ENCODE data around the gene ALPK3. TPM values are rescaled to one million over a fixed set of nuclear protein-coding genes. Genes with fewer than 3 reads are reported as not detected.

ALPK3 gene
- total and polyA plus RNA-seq, 2 donors from 2014 or later: 3.1 to 20.2 TPM

DNA sequence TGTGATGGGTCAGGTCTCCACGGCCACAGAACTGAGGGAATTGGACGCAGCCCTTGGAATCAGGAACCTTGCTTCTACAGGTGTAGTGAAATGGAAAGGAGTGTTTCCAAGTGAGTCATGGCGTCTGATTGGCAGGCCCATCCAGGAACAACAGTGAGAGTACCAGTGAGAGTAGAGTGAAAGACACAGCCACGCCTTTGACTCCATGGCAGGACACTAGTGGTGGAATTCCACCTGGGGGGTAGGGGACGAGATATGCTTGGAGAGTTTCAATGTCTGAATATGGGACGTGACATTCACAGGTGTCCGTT lies 64.3 kb downstream of the ALPK3 start:
- Histone ChIP-seq H3K9ac (ENCODE audit: low read length in 3 of 3) (no peak overlapping the region), H3K4me3 (ENCODE audit: low read length in 3 of 3) (no peak overlapping the region), H3K27ac (ENCODE audit: low read depth in 2 of 2, low read length in 2 of 2) (no peak overlapping the region), H3K36me3 (ENCODE audit: control insufficient read depth in 2 of 3, insufficient read depth in 3 of 3, low read length in 3 of 3) (no peaks in the 10 kb centered on the region), H3K27me3 (ENCODE audit: control insufficient read depth, insufficient read depth, low read length) (no peaks in the 10 kb centered on the region), H3K9me3 (ENCODE audit: control insufficient read depth in 2 of 3, insufficient read depth in 1 of 3, low read length in 3 of 3) (no peaks in the 10 kb centered on the region), H3K4me1 (ENCODE audit: control insufficient read depth in 2 of 3, insufficient read depth in 2 of 3, low read depth in 1 of 3, low read length in 3 of 3) (peaks cover 0 to 4% (median 2%) of the 10 kb centered on the region in 3 donors)
- no peak for DNase-seq
- FAIRE-seq: no peak
- TF ChIP-seq, protein P1, sequence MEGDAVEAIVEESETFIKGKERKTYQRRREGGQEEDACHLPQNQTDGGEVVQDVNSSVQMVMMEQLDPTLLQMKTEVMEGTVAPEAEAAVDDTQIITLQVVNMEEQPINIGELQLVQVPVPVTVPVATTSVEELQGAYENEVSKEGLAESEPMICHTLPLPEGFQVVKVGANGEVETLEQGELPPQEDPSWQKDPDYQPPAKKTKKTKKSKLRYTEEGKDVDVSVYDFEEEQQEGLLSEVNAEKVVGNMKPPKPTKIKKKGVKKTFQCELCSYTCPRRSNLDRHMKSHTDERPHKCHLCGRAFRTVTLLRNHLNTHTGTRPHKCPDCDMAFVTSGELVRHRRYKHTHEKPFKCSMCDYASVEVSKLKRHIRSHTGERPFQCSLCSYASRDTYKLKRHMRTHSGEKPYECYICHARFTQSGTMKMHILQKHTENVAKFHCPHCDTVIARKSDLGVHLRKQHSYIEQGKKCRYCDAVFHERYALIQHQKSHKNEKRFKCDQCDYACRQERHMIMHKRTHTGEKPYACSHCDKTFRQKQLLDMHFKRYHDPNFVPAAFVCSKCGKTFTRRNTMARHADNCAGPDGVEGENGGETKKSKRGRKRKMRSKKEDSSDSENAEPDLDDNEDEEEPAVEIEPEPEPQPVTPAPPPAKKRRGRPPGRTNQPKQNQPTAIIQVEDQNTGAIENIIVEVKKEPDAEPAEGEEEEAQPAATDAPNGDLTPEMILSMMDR (IDR thresholded peaks at IDR 0.05; ENCODE audit: borderline replicate concordance, extremely low read depth, insufficient read depth): no peak
- intact Hi-C loops (cut with DNase I): no loop called here

DNA sequence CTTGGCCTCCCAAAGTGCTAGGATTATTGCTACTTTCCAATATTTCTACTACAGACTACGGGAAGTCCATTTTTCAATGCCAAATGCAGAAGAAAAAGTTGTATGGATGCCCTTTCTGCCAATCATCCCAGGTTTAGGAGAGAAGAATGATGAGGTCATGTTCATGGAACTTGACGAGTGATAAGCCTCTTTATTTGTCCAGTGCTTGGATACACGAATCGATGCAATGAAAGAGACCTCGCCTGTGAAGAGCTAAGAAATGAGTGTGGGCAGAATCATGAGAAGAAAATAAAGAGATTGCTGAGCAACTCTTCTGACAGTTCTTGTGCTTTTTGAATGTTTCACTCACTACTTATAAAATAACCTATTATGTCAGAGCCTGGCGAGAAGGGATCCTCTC lies 66.3 kb downstream of the ALPK3 start:
- TF ChIP-seq, protein P1 (IDR thresholded peaks at IDR 0.05; ENCODE audit: borderline replicate concordance, extremely low read depth, insufficient read depth): no peak
- Histone ChIP-seq H3K27ac (ENCODE audit: low read depth in 2 of 2, low read length in 2 of 2) (peak overlapping the region; percentile 87 to 91), H3K9ac (ENCODE audit: low read length in 3 of 3) (no peak overlapping the region), H3K4me1 (ENCODE audit: control insufficient read depth in 2 of 3, insufficient read depth in 2 of 3, low read depth in 1 of 3, low read length in 3 of 3) (peaks cover 0 to 11% (median 0%) of the 10 kb centered on the region in 3 donors), H3K9me3 (ENCODE audit: control insufficient read depth in 2 of 3, insufficient read depth in 1 of 3, low read length in 3 of 3) (no peaks in the 10 kb centered on the region), H3K27me3 (ENCODE audit: control insufficient read depth, insufficient read depth, low read length) (no peaks in the 10 kb centered on the region), H3K4me3 (ENCODE audit: low read length in 3 of 3) (no peak overlapping the region), H3K36me3 (ENCODE audit: control insufficient read depth in 2 of 3, insufficient read depth in 3 of 3, low read length in 3 of 3) (no peaks in the 10 kb centered on the region)
- FAIRE-seq (no peak), DNase-seq (no peak)
- intact Hi-C loops (cut with DNase I): no loop called here

DNA sequence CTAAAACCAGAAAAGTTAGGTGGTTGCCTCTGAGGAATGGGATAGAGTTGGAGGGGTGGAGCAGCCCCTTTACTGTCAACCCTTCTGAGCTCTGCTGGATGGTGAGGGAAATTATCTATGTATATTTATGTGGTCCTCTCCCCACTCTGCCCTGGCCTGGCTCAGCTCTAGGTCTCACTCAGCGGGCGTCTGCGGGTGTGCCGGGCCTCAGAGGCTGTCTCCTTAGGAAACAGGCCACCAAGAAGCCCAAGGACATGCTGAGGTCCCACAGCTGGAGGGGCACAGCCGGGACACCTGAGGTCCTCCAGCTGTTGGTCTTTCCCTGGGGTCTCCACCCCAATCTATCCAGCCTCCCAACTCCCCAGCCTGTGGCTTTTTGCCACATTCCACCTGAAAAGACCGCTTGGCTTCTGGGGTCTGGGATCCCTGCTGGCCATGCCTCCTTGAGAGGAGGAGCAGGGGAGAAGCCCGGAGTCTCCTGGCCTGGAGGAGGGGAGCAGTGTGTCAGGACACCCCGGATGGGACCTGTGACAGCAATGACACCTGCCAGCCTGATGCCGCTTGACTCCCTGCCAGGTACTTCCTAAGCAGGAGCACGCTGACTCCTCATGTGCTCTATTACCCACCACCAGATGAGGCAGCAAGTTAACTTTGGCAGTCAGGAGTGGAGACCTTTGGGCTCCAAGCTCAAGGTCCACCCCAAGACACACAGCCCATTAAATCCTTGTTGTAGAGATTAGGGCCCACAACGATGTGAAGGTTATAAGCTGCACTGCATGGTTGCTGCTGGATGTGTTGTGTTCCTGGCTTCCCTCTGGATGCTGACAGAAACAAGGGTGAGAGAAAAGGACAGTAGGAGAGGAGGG lies 67.0 kb downstream of the ALPK3 start, which contains the start of gene SLC28A1:
Gene SLC28A1 (plus strand): TSS at position 747 of the 866 bp plus-strand sequence. CDS start 3,099 bp downstream, outside the sequence.
- Histone ChIP-seq H3K9me3 (ENCODE audit: control insufficient read depth in 2 of 3, insufficient read depth in 1 of 3, low read length in 3 of 3) (no peaks in the 10 kb centered on the region), H3K27me3 (ENCODE audit: control insufficient read depth, insufficient read depth, low read length) (no peaks in the 10 kb centered on the region), H3K27ac (ENCODE audit: low read depth in 2 of 2, low read length in 2 of 2) (peak within 1 kb of the TSS; percentile 91 to 92), H3K36me3 (ENCODE audit: control insufficient read depth in 2 of 3, insufficient read depth in 3 of 3, low read length in 3 of 3) (no peaks in the 10 kb centered on the region), H3K4me1 (ENCODE audit: control insufficient read depth in 2 of 3, insufficient read depth in 2 of 3, low read depth in 1 of 3, low read length in 3 of 3) (peaks cover 0 to 11% (median 0%) of the 10 kb centered on the region in 3 donors), H3K9ac (ENCODE audit: low read length in 3 of 3) (peak within 1 kb of the TSS in 1 of 3 donors; percentile 71), H3K4me3 (ENCODE audit: low read length in 3 of 3) (peak within 1 kb of the TSS in 2 of 3 donors; percentile 77 to 84)
- FAIRE-seq (no peak), DNase-seq (peak in 1 of 5 donors; percentile 54)
- intact Hi-C loops (cut with DNase I): no loop called here
- TF ChIP-seq, protein P1 (IDR thresholded peaks at IDR 0.05; ENCODE audit: borderline replicate concordance, extremely low read depth, insufficient read depth): no peak
